ENCODE measurements around the gene ZNF440.
"Not testable (repeated sequence)": the region's sequence is repeated elsewhere in the genome, so short reads cannot be mapped to it uniquely, and the experiment has no call there.

The ZNF440 gene

GRCh38 chr19:11856596-11857250, 42.6 kb downstream of the ZNF440 start:
- TF ChIP-seq CTCF (IDR thresholded peaks at IDR 0.05; ENCODE audit: low read depth, low read length), result no peak
- DNase-seq (ENCODE audit: extremely low read depth, low read depth), result no peak

GRCh38 chr19:11860721-11861120, 46.6 kb downstream of the ZNF440 start:
- DNase-seq (ENCODE audit: extremely low read depth, low read depth), result no peak
- no peak for TF ChIP-seq CTCF (IDR thresholded peaks at IDR 0.05; ENCODE audit: low read depth, low read length)

GRCh38 chr19:11861301-11861700, 47.2 kb downstream of the ZNF440 start:
- no peak for DNase-seq (ENCODE audit: extremely low read depth, low read depth)
- TF ChIP-seq CTCF (IDR thresholded peaks at IDR 0.05; ENCODE audit: low read depth, low read length), result no peak

- not testable (repeated sequence) for DNase-seq (ENCODE audit: extremely low read depth, low read depth)
These were observed 53.7 kb downstream of the ZNF440 start for GRCh38 chr19:11867766-11868165.

- TF ChIP-seq CTCF (IDR thresholded peaks at IDR 0.05; ENCODE audit: low read depth, low read length), result no peak
- no peak for DNase-seq (ENCODE audit: extremely low read depth, low read depth)
These were observed 54.1 kb downstream of the ZNF440 start for GRCh38 chr19:11868188-11868587.

- DNase-seq (ENCODE audit: extremely low read depth, low read depth), result no peak
These were observed 58.6 kb downstream of the ZNF440 start for GRCh38 chr19:11872624-11873023.

GRCh38 chr19:11873762-11874161, 59.7 kb downstream of the ZNF440 start:
- DNase-seq (ENCODE audit: extremely low read depth, low read depth), result no peak
- TF ChIP-seq CTCF (IDR thresholded peaks at IDR 0.05; ENCODE audit: low read depth, low read length), result no peak

More at GRCh38 chr19:11872624-11873023, 58.6 kb downstream of the ZNF440 start:
- TF ChIP-seq CTCF (IDR thresholded peaks at IDR 0.05; ENCODE audit: low read depth, low read length), result no peak

- not testable (repeated sequence) for DNase-seq (ENCODE audit: extremely low read depth, low read depth)
These were observed 65.7 kb downstream of the ZNF440 start for GRCh38 chr19:11879687-11880266.
